ENCODE data around the gene TNNC1.

GRCh38 chr3:52494445-52494844 is 40.6 kb upstream of the TNNC1 start:
- TF ChIP-seq CTCF (IDR thresholded peaks at IDR 0.05 in 8 of 11, conservative IDR thresholded peaks at IDR 0.05 in 3 of 11) (no peak), POLR2A (IDR thresholded peaks at IDR 0.05) (no peak)

Data from spleen (tissue), 7 donors.